Activated naive CD8-positive, alpha-beta T cell (primary cell): Measurements from ENCODE around the gene ZCCHC10.

Experiments used
- H3K27ac Mint-ChIP-seq: one replicate; pipeline ENCODE4 v1.8.0; 2021; ENCODE audit warnings: mixed read lengths
- H3K27me3 Mint-ChIP-seq: one replicate; pipeline ENCODE4 v1.8.0; 2021; ENCODE audit warnings: mixed read lengths
- H3K36me3 Mint-ChIP-seq: one replicate; pipeline ENCODE4 v1.8.0; 2021; ENCODE audit warnings: mixed read lengths
- H3K4me1 Mint-ChIP-seq: one replicate; pipeline ENCODE4 v1.8.0; 2021; ENCODE audit warnings: low read depth, mixed read lengths
- H3K4me3 Mint-ChIP-seq: one replicate; pipeline ENCODE4 v1.8.0; 2021; ENCODE audit warnings: mild to moderate bottlenecking, mixed read lengths
- H3K9me3 Mint-ChIP-seq: one replicate; pipeline ENCODE4 v1.8.0; 2021; ENCODE audit warnings: low read depth, mixed read lengths

Gene ZCCHC10

GRCh38 chr5:133025804-133026663 lies at the start of gene ZCCHC10:
TSS of gene ZCCHC10 (minus strand) at chr5:133026549. CDS start at chr5:133026537, 12 bp downstream.
- peak within 1 kb of the TSS; percentile 94 for H3K27ac Mint-ChIP-seq
- no peaks in the 10 kb centered on the region for H3K9me3 Mint-ChIP-seq
- H3K36me3 Mint-ChIP-seq: peaks cover 5% of the 10 kb centered on the region
- H3K4me1 Mint-ChIP-seq: peaks cover 23% of the 10 kb centered on the region
- peak within 1 kb of the TSS; percentile 96 for H3K4me3 Mint-ChIP-seq
- no peaks in the 10 kb centered on the region for H3K27me3 Mint-ChIP-seq

- peaks cover 14% of the 10 kb centered on the region for H3K36me3 Mint-ChIP-seq
- no peaks in the 10 kb centered on the region for H3K9me3 Mint-ChIP-seq
- no peak overlapping the region for H3K4me3 Mint-ChIP-seq
- H3K27ac Mint-ChIP-seq: no peak overlapping the region
- peaks cover 34% of the 10 kb centered on the region for H3K4me1 Mint-ChIP-seq
- no peaks in the 10 kb centered on the region for H3K27me3 Mint-ChIP-seq
These were observed 49.5 kb upstream of the ZCCHC10 start for GRCh38 chr5:133075572-133076536.

- no peaks in the 10 kb centered on the region for H3K27me3 Mint-ChIP-seq
- H3K36me3 Mint-ChIP-seq: peaks cover 24% of the 10 kb centered on the region
- H3K4me1 Mint-ChIP-seq: peaks cover 19% of the 10 kb centered on the region
- H3K4me3 Mint-ChIP-seq: no peak overlapping the region
- H3K27ac Mint-ChIP-seq: peak overlapping the region; percentile 7
- H3K9me3 Mint-ChIP-seq: no peaks in the 10 kb centered on the region
These were observed 45.7 kb upstream of the ZCCHC10 start for GRCh38 chr5:133072021-133072420.

- Mint-ChIP-seq H3K4me1 (peaks cover 28% of the 10 kb centered on the region), H3K36me3 (peaks cover 17% of the 10 kb centered on the region), H3K9me3 (no peaks in the 10 kb centered on the region), H3K27me3 (no peaks in the 10 kb centered on the region), H3K27ac (no peak overlapping the region), H3K4me3 (no peak overlapping the region)
These were observed 39.7 kb upstream of the ZCCHC10 start for GRCh38 chr5:133066045-133066444.

GRCh38 chr5:133065471-133065870 lies 39.1 kb upstream of the ZCCHC10 start:
- H3K4me3 Mint-ChIP-seq: no peak overlapping the region
- peaks cover 30% of the 10 kb centered on the region for H3K4me1 Mint-ChIP-seq
- H3K27ac Mint-ChIP-seq: no peak overlapping the region
- no peaks in the 10 kb centered on the region for H3K9me3 Mint-ChIP-seq
- no peaks in the 10 kb centered on the region for H3K27me3 Mint-ChIP-seq
- peaks cover 15% of the 10 kb centered on the region for H3K36me3 Mint-ChIP-seq

- H3K27me3 Mint-ChIP-seq: no peaks in the 10 kb centered on the region
- peaks cover 39% of the 10 kb centered on the region for H3K4me1 Mint-ChIP-seq
- no peak overlapping the region for H3K27ac Mint-ChIP-seq
- peaks cover 12% of the 10 kb centered on the region for H3K36me3 Mint-ChIP-seq
- H3K9me3 Mint-ChIP-seq: no peaks in the 10 kb centered on the region
- no peak overlapping the region for H3K4me3 Mint-ChIP-seq
These were observed 37.6 kb upstream of the ZCCHC10 start for GRCh38 chr5:133063965-133064364.

- H3K4me1 Mint-ChIP-seq: peaks cover 46% of the 10 kb centered on the region
- no peaks in the 10 kb centered on the region for H3K9me3 Mint-ChIP-seq
- H3K36me3 Mint-ChIP-seq: peaks cover 3% of the 10 kb centered on the region
- peak overlapping the region; percentile 30 for H3K4me3 Mint-ChIP-seq
- no peaks in the 10 kb centered on the region for H3K27me3 Mint-ChIP-seq
- no peak overlapping the region for H3K27ac Mint-ChIP-seq
These were observed 35.9 kb upstream of the ZCCHC10 start for GRCh38 chr5:133062276-133062675.

- peaks cover 5% of the 10 kb centered on the region for H3K36me3 Mint-ChIP-seq
- peaks cover 65% of the 10 kb centered on the region for H3K4me1 Mint-ChIP-seq
- no peak overlapping the region for H3K27ac Mint-ChIP-seq
- H3K27me3 Mint-ChIP-seq: no peaks in the 10 kb centered on the region
- H3K4me3 Mint-ChIP-seq: peak overlapping the region; percentile 55
- H3K9me3 Mint-ChIP-seq: no peaks in the 10 kb centered on the region
These were observed 33.3 kb upstream of the ZCCHC10 start for GRCh38 chr5:133059621-133060020.

GRCh38 chr5:133056891-133057290 lies 30.5 kb upstream of the ZCCHC10 start:
- Mint-ChIP-seq H3K36me3 (peaks cover 6% of the 10 kb centered on the region), H3K4me1 (peaks cover 63% of the 10 kb centered on the region), H3K27me3 (no peaks in the 10 kb centered on the region), H3K27ac (no peak overlapping the region), H3K9me3 (no peaks in the 10 kb centered on the region), H3K4me3 (no peak overlapping the region)

- H3K9me3 Mint-ChIP-seq: no peaks in the 10 kb centered on the region
- H3K4me3 Mint-ChIP-seq: peak overlapping the region; percentile 72
- H3K27ac Mint-ChIP-seq: peak overlapping the region; percentile 61
- no peaks in the 10 kb centered on the region for H3K27me3 Mint-ChIP-seq
- peaks cover 64% of the 10 kb centered on the region for H3K4me1 Mint-ChIP-seq
- peaks cover 6% of the 10 kb centered on the region for H3K36me3 Mint-ChIP-seq
These were observed 28.5 kb upstream of the ZCCHC10 start for GRCh38 chr5:133054697-133055471.

GRCh38 chr5:133053448-133053847 lies 27.1 kb upstream of the ZCCHC10 start:
- Mint-ChIP-seq H3K27me3 (no peaks in the 10 kb centered on the region), H3K27ac (no peak overlapping the region), H3K4me1 (peaks cover 64% of the 10 kb centered on the region), H3K9me3 (no peaks in the 10 kb centered on the region), H3K4me3 (peak overlapping the region; percentile 97), H3K36me3 (peaks cover 6% of the 10 kb centered on the region)

GRCh38 chr5:133052317-133053175 lies 26.2 kb upstream of the ZCCHC10 start:
- H3K9me3 Mint-ChIP-seq: no peaks in the 10 kb centered on the region
- peak overlapping the region; percentile 97 for H3K4me3 Mint-ChIP-seq
- peak overlapping the region; percentile 99 for H3K27ac Mint-ChIP-seq
- peaks cover 55% of the 10 kb centered on the region for H3K4me1 Mint-ChIP-seq
- no peaks in the 10 kb centered on the region for H3K27me3 Mint-ChIP-seq
- H3K36me3 Mint-ChIP-seq: peaks cover 6% of the 10 kb centered on the region

GRCh38 chr5:133051542-133052316 lies 25.4 kb upstream of the ZCCHC10 start, which contains the start of gene HSPA4:
TSS of gene HSPA4 (plus strand) at chr5:133052013. CDS start at chr5:133052251, 238 bp downstream.
- Mint-ChIP-seq H3K9me3 (no peaks in the 10 kb centered on the region), H3K4me1 (peaks cover 48% of the 10 kb centered on the region), H3K27ac (peak within 1 kb of the TSS; percentile 99), H3K36me3 (peaks cover 6% of the 10 kb centered on the region), H3K27me3 (no peaks in the 10 kb centered on the region), H3K4me3 (peak within 1 kb of the TSS; percentile 97)
